ENCODE measurements around the gene NKX2-3. TPM values are rescaled to one million over a fixed set of nuclear protein-coding genes. Genes with fewer than 3 reads are reported as not detected.

The NKX2-3 gene
- total RNA-seq, 1 donor from 2014 or later: not detected

DNA sequence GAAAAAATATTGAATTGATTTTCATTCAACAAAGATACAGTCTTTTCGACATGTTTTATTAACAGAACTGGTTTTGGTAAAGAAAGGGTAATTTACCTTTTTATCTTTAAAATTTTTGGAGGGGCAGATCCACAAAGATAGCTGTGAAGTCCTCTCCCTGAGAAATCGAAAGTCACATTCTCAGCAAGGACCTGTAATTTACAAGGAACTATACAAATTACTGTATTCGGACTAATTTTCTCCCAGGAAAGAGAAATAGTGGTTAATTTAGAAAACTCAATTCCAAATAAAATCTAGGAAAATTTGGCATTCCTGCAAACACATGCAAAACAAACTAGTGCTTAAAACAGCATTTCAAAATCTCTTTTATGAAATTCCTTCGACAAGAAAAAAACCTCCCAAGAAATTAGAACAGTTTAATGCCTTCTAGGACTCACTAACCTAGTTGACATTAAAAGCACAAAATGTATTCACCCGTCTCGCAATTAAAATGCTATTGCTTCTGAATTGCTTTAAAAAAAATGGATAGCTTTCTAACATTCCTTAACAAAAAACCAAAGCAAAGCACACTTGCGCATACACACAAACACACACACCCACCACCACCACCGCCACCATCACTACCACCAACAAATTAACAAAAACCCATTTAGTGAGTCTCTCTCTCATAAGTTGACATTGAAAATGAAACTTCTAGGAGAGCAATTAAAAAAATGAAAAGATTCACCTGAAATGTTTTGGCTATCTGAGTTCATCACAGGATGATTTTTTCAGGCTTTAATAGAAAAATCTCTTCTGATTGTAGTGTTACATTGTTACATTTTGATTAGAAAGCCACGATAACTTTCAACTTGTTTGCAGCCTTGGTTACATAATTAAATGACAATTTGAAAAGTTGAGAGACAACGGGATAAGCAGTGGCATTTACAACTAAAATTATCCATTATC, 4.0 kb upstream of the NKX2-3 start:
- peaks cover 15% of the 10 kb centered on the region for H3K4me1 Mint-ChIP-seq
- TF ChIP-seq, protein P1, sequence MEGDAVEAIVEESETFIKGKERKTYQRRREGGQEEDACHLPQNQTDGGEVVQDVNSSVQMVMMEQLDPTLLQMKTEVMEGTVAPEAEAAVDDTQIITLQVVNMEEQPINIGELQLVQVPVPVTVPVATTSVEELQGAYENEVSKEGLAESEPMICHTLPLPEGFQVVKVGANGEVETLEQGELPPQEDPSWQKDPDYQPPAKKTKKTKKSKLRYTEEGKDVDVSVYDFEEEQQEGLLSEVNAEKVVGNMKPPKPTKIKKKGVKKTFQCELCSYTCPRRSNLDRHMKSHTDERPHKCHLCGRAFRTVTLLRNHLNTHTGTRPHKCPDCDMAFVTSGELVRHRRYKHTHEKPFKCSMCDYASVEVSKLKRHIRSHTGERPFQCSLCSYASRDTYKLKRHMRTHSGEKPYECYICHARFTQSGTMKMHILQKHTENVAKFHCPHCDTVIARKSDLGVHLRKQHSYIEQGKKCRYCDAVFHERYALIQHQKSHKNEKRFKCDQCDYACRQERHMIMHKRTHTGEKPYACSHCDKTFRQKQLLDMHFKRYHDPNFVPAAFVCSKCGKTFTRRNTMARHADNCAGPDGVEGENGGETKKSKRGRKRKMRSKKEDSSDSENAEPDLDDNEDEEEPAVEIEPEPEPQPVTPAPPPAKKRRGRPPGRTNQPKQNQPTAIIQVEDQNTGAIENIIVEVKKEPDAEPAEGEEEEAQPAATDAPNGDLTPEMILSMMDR (conservative IDR thresholded peaks at IDR 0.05): no peak
- H3K4me3 Mint-ChIP-seq: no peak overlapping the region
- no peaks in the 10 kb centered on the region for H3K9me3 Mint-ChIP-seq
- peaks cover 100% of the 10 kb centered on the region for H3K27me3 Mint-ChIP-seq (ENCODE audit: low read depth)
- no peak for DNase-seq (ENCODE audit: low read depth, low spot score)
- peaks cover 6% of the 10 kb centered on the region for H3K36me3 Mint-ChIP-seq (ENCODE audit: low read depth)
- no peak overlapping the region for H3K27ac Mint-ChIP-seq (ENCODE audit: unreplicated experiment)

DNA sequence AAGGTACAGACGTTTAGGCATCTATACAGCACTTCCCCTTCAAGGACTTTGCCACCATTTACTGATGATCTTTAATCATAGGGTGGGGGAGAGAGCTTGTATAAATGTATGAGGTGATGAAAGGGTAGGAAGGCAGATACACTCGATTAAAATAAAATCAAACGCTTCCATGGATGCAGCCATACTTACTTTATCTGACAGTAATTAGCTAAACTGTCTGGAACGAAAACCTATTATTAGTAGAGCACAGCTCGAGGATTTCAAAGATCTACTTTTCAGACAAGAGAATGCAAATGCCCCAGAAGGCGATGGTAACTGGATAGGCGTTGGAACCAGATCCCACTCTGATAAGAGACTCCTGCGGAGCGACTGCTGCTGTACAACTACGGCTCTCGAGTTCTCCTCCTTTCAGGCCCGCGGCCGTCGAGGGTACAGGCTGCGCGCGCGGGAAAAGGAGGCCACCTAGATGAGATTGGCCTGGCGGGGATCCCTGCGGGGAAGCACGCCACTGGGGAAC, 3.1 kb upstream of the NKX2-3 start:
- no peak for DNase-seq (ENCODE audit: low read depth, low spot score)
- TF ChIP-seq, protein P1 (conservative IDR thresholded peaks at IDR 0.05): no peak
- peaks cover 21% of the 10 kb centered on the region for H3K4me1 Mint-ChIP-seq
- no peaks in the 10 kb centered on the region for H3K9me3 Mint-ChIP-seq
- peak overlapping the region; percentile 57 for H3K4me3 Mint-ChIP-seq
- peaks cover 100% of the 10 kb centered on the region for H3K27me3 Mint-ChIP-seq (ENCODE audit: low read depth)
- H3K36me3 Mint-ChIP-seq (ENCODE audit: low read depth): peaks cover 11% of the 10 kb centered on the region
- H3K27ac Mint-ChIP-seq (ENCODE audit: unreplicated experiment): no peak overlapping the region

GRCh38 chr10:99530108-99531025, 2.4 kb upstream of the NKX2-3 start:
- DNase-seq (ENCODE audit: low read depth, low spot score): no peak
- peaks cover 97% of the 10 kb centered on the region for H3K27me3 Mint-ChIP-seq (ENCODE audit: low read depth)
- peaks cover 22% of the 10 kb centered on the region for H3K4me1 Mint-ChIP-seq
- peaks cover 11% of the 10 kb centered on the region for H3K36me3 Mint-ChIP-seq (ENCODE audit: low read depth)
- TF ChIP-seq, protein P1 (conservative IDR thresholded peaks at IDR 0.05): no peak
- H3K9me3 Mint-ChIP-seq: no peaks in the 10 kb centered on the region
- no peak overlapping the region for H3K27ac Mint-ChIP-seq (ENCODE audit: unreplicated experiment)
- H3K4me3 Mint-ChIP-seq: peak overlapping the region; percentile 57

DNA sequence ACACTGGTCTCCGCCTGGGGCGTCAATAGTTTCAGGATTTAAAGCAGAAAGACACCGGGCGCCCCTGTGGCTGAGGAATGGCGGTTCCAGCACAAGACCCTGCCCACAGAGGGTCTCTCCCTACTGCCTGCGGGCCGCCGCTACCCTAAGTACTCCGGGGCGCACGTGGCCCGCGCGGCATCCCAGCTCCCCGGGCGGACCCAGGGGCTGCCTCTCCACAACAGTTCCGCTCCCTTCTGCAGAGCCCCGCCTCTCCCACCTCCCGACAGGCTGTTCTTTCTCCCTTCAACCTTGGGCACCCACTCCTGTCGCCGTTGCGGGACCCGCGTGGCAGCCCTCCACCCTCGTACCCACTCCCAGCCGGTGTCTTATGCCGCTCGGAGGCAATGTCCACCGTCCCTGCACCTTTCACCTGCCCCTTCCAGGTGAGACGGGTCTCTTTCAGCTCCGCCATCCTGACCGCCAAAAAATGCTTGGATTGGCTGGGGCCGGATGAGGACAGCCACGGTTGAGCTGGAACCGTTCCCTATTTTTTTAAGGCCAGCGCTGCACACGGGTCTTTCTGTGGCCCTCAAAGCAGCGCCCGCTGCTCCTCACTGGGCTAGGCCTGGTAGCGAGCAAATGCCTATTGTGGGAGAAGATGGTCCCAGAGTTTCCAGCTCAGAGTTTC, 1.6 kb upstream of the NKX2-3 start:
- H3K4me3 Mint-ChIP-seq: no peak overlapping the region
- TF ChIP-seq, protein P1 (conservative IDR thresholded peaks at IDR 0.05): no peak
- no peak overlapping the region for H3K27ac Mint-ChIP-seq (ENCODE audit: unreplicated experiment)
- no peaks in the 10 kb centered on the region for H3K9me3 Mint-ChIP-seq
- peaks cover 11% of the 10 kb centered on the region for H3K36me3 Mint-ChIP-seq (ENCODE audit: low read depth)
- no peak for DNase-seq (ENCODE audit: low read depth, low spot score)
- peaks cover 97% of the 10 kb centered on the region for H3K27me3 Mint-ChIP-seq (ENCODE audit: low read depth)
- peaks cover 27% of the 10 kb centered on the region for H3K4me1 Mint-ChIP-seq

Measured in neural crest cell (in vitro differentiated cells).